ENCODE measurements around the gene PPP6R3. TPM values are rescaled to one million over a fixed set of nuclear protein-coding genes. Genes with fewer than 3 reads are reported as not detected.

Gene PPP6R3
- total RNA-seq, 2 donors from 2014 or later = 118 to 146 TPM

DNA sequence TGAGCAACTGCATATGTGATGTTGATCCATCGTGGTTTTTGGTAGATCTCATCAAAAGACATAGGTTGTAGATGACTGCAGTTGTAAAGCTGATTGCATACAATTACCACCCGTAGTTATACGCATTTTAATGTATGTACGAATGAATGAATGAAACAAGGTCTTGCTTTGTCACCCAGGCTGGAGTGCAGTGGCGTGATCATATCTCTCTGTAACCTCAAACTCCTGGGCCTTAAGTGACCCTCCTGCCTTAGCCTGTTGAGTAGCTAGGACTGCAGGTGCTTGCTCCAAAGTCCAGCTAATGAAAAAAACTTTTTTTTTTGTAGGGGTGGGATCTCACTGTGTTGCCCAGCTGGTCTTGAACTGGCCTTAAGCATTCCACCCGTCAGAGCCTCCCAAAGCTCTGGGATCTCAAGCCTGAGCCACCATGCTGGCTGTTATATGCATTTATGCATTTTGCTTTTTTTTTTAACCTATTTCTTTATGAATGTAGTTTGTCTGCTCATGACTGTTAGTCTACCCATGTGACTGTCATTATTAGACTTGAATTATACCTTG, 53.5 kb downstream of the PPP6R3 start:
- no peaks in the 10 kb centered on the region for H3K4me1 ChIP-seq (replicated peaks)
- TF ChIP-seq POLR2A (IDR thresholded peaks at IDR 0.05) = no peak
- no peak for TF ChIP-seq POLR2AphosphoS5 (IDR thresholded peaks at IDR 0.05)
- TF ChIP-seq, protein P1, sequence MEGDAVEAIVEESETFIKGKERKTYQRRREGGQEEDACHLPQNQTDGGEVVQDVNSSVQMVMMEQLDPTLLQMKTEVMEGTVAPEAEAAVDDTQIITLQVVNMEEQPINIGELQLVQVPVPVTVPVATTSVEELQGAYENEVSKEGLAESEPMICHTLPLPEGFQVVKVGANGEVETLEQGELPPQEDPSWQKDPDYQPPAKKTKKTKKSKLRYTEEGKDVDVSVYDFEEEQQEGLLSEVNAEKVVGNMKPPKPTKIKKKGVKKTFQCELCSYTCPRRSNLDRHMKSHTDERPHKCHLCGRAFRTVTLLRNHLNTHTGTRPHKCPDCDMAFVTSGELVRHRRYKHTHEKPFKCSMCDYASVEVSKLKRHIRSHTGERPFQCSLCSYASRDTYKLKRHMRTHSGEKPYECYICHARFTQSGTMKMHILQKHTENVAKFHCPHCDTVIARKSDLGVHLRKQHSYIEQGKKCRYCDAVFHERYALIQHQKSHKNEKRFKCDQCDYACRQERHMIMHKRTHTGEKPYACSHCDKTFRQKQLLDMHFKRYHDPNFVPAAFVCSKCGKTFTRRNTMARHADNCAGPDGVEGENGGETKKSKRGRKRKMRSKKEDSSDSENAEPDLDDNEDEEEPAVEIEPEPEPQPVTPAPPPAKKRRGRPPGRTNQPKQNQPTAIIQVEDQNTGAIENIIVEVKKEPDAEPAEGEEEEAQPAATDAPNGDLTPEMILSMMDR (IDR thresholded peaks at IDR 0.05) = no peak
- WGBS = 83% methylated on average over 6 of the region's 6 CpGs
- H3K36me3 ChIP-seq = no peaks in the 10 kb centered on the region
- H3K9me3 ChIP-seq = no peaks in the 10 kb centered on the region
- H3K27me3 ChIP-seq (replicated peaks; ENCODE audit: insufficient read depth) = no peaks in the 10 kb centered on the region
- intact Hi-C loops (cut with DNase I) = no loop called here
- H3K4me3 ChIP-seq = no peak overlapping the region
- no peak overlapping the region for H3K27ac ChIP-seq
- no peak for DNase-seq (ENCODE audit: low spot score)

DNA sequence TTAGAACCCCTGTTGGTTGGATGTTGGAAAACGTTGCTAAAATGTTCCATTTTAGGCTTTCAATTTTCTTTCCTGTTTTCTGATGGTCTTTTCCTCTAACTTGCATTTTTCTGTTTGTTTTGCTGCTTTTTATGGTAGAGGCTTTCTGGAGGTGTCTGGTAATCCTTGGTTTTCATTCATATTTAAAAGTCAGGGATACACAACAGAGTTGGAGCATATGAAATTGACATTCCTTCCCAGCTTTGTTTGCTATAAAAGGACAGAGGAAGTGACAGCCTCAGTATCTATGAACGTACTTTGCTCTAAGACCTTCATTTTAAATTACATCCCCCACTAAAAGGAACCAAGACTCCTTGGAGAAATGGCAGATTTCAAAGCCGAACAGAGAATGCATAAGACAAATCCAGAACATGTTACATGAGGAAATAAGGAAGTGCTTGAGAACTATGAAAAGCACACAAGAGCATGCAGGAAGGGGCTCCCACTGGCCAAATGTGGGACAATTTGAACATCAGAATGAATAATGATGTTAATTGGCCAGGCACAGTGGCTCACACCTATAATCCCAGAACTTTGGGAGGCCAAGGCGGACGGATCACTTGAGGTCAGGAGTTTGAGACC, 56.7 kb downstream of the PPP6R3 start:
- 80% methylated on average over 5 of the region's 5 CpGs for WGBS
- no peaks in the 10 kb centered on the region for H3K36me3 ChIP-seq
- H3K27me3 ChIP-seq (replicated peaks; ENCODE audit: insufficient read depth) = no peaks in the 10 kb centered on the region
- TF ChIP-seq, protein P1 (IDR thresholded peaks at IDR 0.05) = no peak
- TF ChIP-seq POLR2A (IDR thresholded peaks at IDR 0.05) = no peak
- no peak for TF ChIP-seq POLR2AphosphoS5 (IDR thresholded peaks at IDR 0.05)
- H3K4me1 ChIP-seq (replicated peaks) = no peaks in the 10 kb centered on the region
- H3K9me3 ChIP-seq = no peaks in the 10 kb centered on the region
- no peak overlapping the region for H3K27ac ChIP-seq
- no peak overlapping the region for H3K4me3 ChIP-seq
- intact Hi-C loops (cut with DNase I) = no loop called here
- no peak for DNase-seq (ENCODE audit: low spot score)

DNA sequence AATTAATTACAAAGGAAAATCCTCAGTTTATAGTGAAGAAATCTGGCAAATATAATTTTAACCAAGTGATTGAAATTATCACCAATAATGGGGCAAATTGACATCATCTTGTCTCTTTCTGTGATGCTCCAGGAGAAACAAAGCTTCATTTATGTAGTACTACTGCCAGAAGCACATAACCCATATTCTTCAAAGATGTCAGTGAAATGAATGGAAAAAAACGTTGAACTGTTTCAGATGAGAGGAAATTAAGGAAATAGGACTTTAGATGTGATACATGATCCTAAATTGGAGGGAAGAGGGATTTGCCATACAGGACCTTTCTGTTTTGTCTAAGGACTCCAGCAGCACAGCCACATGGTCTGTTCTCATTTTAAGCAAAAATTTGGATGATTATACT, 57.6 kb downstream of the PPP6R3 start:
- Histone ChIP-seq H3K36me3 (no peaks in the 10 kb centered on the region), H3K4me3 (no peak overlapping the region), H3K27ac (no peak overlapping the region), H3K27me3 (replicated peaks; ENCODE audit: insufficient read depth) (no peaks in the 10 kb centered on the region), H3K9me3 (no peaks in the 10 kb centered on the region), H3K4me1 (replicated peaks) (no peaks in the 10 kb centered on the region)
- no peak for TF ChIP-seq POLR2A (IDR thresholded peaks at IDR 0.05)
- TF ChIP-seq, protein P1 (IDR thresholded peaks at IDR 0.05) = no peak
- no peak for TF ChIP-seq POLR2AphosphoS5 (IDR thresholded peaks at IDR 0.05)
- 51% methylated on average over 1 of the region's 1 CpG for WGBS
- no peak for DNase-seq (ENCODE audit: low spot score)
- intact Hi-C loops (cut with DNase I) = no loop called here

DNA sequence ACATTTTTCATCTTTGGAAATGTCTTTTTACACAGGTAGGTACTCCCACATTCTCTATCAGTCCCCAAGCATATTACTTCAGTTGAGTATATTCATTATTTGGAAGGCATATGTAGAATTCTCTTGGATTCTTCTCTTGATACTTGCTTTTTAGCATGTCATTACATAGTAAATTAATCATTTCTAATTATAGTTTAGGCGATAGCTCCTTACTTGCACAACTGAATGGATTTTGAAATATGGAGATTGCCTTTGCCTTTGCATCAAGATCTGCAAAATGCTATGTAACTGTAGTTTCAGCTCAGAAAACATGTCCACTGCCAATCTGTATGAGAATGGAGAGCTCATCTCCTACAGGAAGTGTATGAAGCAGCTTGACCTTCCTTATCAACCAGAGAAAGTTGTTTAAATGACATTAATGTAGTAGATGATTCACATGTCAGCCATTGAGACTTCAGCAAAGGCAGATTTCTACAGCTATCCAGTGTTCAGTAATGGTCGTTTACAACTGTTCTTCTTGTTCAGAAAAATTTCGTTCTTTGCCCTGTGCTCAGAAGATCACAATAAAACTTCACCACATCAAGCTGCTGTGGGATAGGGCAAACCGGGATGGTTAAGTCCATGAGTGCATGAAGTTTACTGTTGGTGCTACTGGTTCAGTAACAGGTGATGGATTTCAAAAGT, 61.6 kb downstream of the PPP6R3 start:
- no peak for DNase-seq (ENCODE audit: low spot score)
- intact Hi-C loops (cut with DNase I) = no loop called here
- Histone ChIP-seq H3K27me3 (replicated peaks; ENCODE audit: insufficient read depth) (no peaks in the 10 kb centered on the region), H3K4me1 (replicated peaks) (no peaks in the 10 kb centered on the region), H3K27ac (no peak overlapping the region), H3K4me3 (no peak overlapping the region), H3K9me3 (no peaks in the 10 kb centered on the region), H3K36me3 (no peaks in the 10 kb centered on the region)
- WGBS = 74% methylated on average over 4 of the region's 4 CpGs
- TF ChIP-seq POLR2AphosphoS5 (IDR thresholded peaks at IDR 0.05) (no peak), POLR2A (IDR thresholded peaks at IDR 0.05) (no peak)
- TF ChIP-seq, protein P1 (IDR thresholded peaks at IDR 0.05) = no peak
